Calu3 (cell line): Measurements from ENCODE around the gene DQX1. TPM values are rescaled to one million over a fixed set of nuclear protein-coding genes. Genes with fewer than 3 reads are reported as not detected.

Source experiments
- BruUV-seq: library from RNA; stranded (reverse); fragments of 400-500 nt; replicated peaks from 2 replicates; lab custom pipeline; 2021; lab: Mats Ljungman, UMichigan
- CTCF ChIA-PET: fragments of 300-600 bp; sonication (Branson Sonifier 250); formaldehyde crosslinking; loops from one replicate; lab custom pipeline; 2022; ENCODE audit warnings: antibody characterized with exemption; lab: Charles Lee
- DNase-seq: peaks from one replicate; pipeline ENCODE4 v3.0.0; 2022
- H3K27ac Mint-ChIP-seq: one replicate; pipeline ENCODE4 v1.8.0; 2022; ENCODE audit warnings: mixed read lengths; ENCODE audit not compliant: unreplicated experiment
- H3K27me3 Mint-ChIP-seq: one replicate; pipeline ENCODE4 v1.8.0; 2022; ENCODE audit warnings: mixed read lengths; ENCODE audit not compliant: unreplicated experiment
- H3K36me3 Mint-ChIP-seq: one replicate; pipeline ENCODE4 v1.8.0; 2022; ENCODE audit warnings: mild to moderate bottlenecking, moderate library complexity, mixed read lengths; ENCODE audit not compliant: insufficient read depth, unreplicated experiment
- H3K4me1 Mint-ChIP-seq: one replicate; pipeline ENCODE4 v1.8.0; 2022; ENCODE audit warnings: mild to moderate bottlenecking, low read depth, mixed read lengths; ENCODE audit not compliant: unreplicated experiment
- H3K4me3 Mint-ChIP-seq: one replicate; pipeline ENCODE4 v1.8.0; 2022; ENCODE audit warnings: mild to moderate bottlenecking, low read depth, moderate library complexity, mixed read lengths; ENCODE audit not compliant: unreplicated experiment
- H3K9me3 Mint-ChIP-seq: one replicate; pipeline ENCODE4 v1.8.0; 2022; ENCODE audit warnings: low read depth, mixed read lengths; ENCODE audit not compliant: unreplicated experiment
- CTCF ChIP-seq: fragments of 200-600 bp; IDR thresholded peaks from one replicate; pipeline ENCODE4 v1.8.0; 2022; ENCODE audit warnings: antibody characterized with exemption; ENCODE audit not compliant: unreplicated experiment
- intact Hi-C: fragments of 100-400 bp; cut with micrococcal nuclease; formaldehyde crosslinking; loops from one replicate; pipeline ENCODE4 v1.10.0; 2022; ENCODE audit not compliant: unreplicated experiment
- total RNA-seq: library from RNA; stranded (reverse); gene quantifications from 2 replicates; pipeline ENCODE4 v1.2.3, GENCODE V29; 2022

DQX1 gene
- total RNA-seq, 1 experiment from 2014 or later, result 0.14 TPM

- Mint-ChIP-seq H3K9me3 (no peaks in the 10 kb centered on the region), H3K27me3 (peaks cover 92% of the 10 kb centered on the region), H3K4me3 (no peak overlapping the region), H3K4me1 (no peaks in the 10 kb centered on the region), H3K36me3 (peaks cover 8% of the 10 kb centered on the region), H3K27ac (no peak overlapping the region)
- CTCF ChIA-PET, result no interaction called here
- BruUV-seq, result no TSS peak
- DNase-seq, result no peak
- no peak for TF ChIP-seq CTCF
- intact Hi-C loops, result no loop called here
Measured at GRCh38 chr2:74515271-74515980, 10.6 kb downstream of the DQX1 start.

GRCh38 chr2:74514368-74515270 is 11.4 kb downstream of the DQX1 start, which contains the start of gene TLX2:
TLX2 (plus strand) TSS chr2:74514450; CDS start chr2:74514807, 357 bp downstream.
- no peak for TF ChIP-seq CTCF
- H3K27me3 Mint-ChIP-seq, result peaks cover 92% of the 10 kb centered on the region
- H3K27ac Mint-ChIP-seq, result no peak within 1 kb of the TSS
- DNase-seq, result no peak
- H3K4me3 Mint-ChIP-seq, result peak within 1 kb of the TSS; percentile 26
- no peaks in the 10 kb centered on the region for H3K9me3 Mint-ChIP-seq
- intact Hi-C loops, result no loop called here
- CTCF ChIA-PET, result interaction anchor here (0.6 to 1.0 kb wide), 2 partner anchors 14 to 16 kb away, joined by 3 to 5 read pairs; no protein-coding TSS in a partner anchor
- no TSS peak for BruUV-seq
- H3K36me3 Mint-ChIP-seq, result peaks cover 8% of the 10 kb centered on the region
- no peaks in the 10 kb centered on the region for H3K4me1 Mint-ChIP-seq

GRCh38 chr2:74513605-74514367 is 12.2 kb downstream of the DQX1 start:
- Mint-ChIP-seq H3K27ac (no peak overlapping the region), H3K36me3 (peaks cover 8% of the 10 kb centered on the region), H3K9me3 (no peaks in the 10 kb centered on the region), H3K4me1 (peaks cover under 1% of the 10 kb centered on the region), H3K4me3 (peak overlapping the region; percentile 26), H3K27me3 (peaks cover 92% of the 10 kb centered on the region)
- CTCF ChIA-PET, result interaction anchor here (0.6 to 1.4 kb wide), 3 partner anchors 13 to 70 kb away, joined by 3 to 5 read pairs (median 3); no protein-coding TSS in a partner anchor
- DNase-seq, result no peak
- BruUV-seq, result no TSS peak
- intact Hi-C loops, result no loop called here
- TF ChIP-seq CTCF, result no peak
